Amniotic epithelial cell (primary cell): Measurements from ENCODE around the gene ZNF362.
"Not testable (repeated sequence)": the region's sequence is repeated elsewhere in the genome, so short reads cannot be mapped to it uniquely, and the experiment has no call there.

Experiments used
- DNase-seq: peaks from one replicate; pipeline ENCODE4 v3.0.0-alpha.2; 2010; ENCODE audit warnings: low read depth

ZNF362 gene

DNA sequence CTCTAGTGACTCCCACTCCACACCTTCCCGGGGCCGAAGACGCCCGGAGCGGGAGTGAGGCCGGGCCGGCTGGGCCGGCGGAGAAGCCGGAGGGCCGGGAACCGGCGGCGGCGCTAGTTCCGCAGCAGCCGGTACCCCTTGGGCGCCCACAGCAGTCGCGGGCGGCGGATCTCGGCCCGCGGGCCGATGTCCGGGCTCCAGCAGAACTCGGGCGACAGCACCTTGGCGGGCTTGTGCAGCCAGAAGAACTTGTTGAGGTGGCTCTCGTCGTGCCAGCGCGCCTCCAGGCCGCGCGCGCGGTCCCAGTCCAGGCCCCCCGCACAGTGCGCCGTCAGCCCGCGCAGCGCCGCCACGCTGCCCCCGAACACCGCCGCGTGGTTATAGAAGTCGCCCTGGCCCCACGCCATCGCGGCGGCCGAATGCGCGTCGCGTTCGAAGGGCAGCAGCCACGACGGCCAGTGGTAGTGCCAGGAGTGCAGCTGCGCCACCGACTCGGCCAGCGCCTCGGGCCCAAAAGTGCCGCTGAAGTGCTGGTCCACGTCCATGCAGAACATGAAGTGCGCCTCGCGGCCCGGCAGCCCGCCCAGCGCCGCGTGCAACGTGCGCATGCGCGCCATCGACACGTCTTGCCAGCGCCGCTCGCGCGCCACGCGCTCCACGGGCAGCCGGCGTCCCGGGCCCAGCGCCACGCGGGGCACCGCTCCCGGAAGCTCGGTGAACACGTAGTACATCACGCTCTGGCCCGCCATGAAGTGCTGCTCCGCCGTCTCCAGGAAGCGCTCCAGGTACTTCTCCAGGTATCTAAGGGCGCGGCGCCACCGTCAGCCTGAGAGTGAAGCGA lies 50.6 kb downstream of the ZNF362 start:
- no peak for DNase-seq

DNA sequence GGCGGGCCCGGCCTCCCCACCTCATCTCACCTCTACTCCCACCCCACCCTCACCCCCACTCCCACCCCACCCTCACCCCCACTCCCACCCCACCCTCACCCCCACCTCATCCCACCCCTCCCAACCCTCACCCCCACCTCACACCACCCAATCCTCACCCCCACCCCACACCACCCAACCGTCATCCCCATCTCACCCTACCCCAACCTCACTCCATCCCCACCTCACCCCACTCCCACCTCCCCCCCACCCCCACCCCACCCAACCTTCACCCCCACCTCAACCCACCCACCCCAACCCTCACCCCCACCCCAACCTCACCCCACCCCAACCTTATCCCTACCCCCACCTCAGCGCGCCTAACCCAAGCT lies 51.2 kb downstream of the ZNF362 start:
- DNase-seq = no peak

DNA sequence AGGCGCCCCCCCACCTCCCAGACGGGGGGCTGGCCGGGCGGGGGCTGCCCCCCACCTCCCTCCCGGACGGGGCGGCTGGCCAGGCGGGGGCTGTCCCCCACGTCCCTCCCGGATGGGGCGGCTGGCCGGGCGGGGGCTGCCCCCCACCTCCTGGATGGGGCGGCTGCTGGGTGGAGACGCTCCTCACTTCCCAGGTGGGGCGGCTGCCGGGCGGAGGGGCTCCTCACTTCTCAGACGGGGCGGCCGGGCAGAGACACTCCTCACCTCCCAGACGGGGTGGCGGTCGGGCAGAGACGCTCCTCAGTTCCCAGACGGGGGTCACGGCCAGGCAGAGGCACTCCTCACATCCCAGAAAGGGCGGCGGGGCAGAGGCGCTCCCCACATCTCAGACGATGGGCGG lies 53.1 kb downstream of the ZNF362 start:
- DNase-seq = not testable (repeated sequence)

DNA sequence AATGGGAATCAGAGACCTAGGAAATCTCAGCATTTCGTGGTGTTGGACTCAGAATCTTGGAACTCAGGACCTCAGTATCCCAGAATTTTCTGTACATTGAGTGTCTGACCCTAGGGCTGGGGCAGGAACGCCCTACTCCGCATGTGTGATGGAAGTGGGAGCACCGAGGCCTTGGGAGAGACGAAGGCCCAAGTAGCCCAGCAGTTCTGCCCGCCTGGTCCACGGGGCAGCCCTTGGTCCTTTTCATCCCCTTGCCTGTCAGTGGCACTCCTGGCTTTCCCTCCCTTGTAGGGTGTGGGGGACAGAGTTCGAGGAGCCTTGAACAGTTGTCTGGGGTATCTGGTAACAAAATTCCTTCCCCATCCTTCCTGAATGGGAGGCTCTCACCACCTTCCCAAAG lies 54.4 kb downstream of the ZNF362 start:
- no peak for DNase-seq

DNA sequence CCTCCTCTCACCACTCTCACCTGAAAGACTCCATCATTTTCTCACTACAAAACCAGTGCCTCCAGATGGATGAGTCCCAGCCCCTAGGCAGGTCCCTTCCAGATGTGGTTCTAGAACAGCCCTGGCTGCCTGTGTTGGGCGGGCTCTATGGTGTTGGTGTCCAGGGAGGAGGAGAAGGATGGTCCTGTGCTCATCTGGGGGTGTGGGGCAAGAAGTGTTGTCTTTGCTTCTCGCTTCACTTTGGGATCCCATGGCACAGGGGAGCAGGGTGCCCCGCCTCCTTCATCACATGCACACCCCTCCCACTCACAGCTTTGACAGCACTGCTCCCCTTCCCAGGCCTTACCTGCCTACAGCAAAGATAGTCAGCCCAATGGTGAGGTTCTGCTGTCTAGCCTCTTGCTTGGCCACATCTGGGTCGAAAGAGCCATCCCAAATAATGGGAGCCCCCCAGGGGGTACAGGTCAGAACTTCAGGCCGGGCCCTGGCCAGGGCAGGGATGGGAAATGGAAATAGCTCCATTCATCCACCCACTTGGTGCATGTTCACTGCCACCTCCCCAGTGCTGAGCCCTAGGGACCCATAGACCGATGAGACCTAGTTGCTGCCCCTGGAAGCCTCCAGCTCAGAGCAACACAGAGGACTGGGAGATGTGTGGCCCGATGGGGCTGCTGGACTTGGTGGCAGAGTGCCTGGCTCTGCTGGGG lies 55.6 kb downstream of the ZNF362 start:
- no peak for DNase-seq

DNA sequence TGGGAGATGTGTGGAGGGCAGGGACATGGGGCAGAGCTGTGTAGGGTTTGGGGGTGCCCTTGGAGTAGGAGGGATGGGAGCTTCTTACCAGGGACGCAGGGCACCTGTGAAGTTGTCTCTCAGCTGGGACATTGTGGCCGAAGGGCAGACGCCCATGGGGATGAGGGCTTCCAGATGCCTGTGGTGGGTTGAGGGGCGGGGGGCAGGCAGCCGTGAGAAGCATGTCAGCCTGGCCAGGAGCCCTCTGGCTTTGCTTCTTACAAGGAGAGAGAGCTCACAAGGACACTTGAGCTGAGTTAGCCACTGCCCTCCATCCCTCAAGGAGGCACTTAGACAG lies 56.1 kb downstream of the ZNF362 start:
- no peak for DNase-seq

DNA sequence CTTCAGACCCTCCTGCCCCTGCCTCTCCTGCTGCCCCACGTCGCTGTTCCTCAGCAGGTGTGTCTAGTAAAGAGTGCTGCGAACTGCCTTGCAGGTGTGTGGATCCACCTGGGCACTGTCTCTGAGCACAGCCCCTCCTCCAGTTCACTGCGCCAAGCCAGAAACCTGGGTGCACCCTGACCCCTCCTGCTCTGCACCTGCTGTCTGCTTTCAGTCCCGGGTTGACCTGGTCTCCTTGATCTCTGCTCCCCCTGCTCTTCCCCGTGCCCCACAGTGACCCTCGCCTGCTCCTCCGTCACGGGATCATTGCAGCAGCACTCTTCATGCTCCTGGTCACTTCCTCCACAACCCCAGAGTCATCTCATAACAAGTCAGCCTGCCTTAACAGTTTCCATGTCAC lies 58.1 kb downstream of the ZNF362 start:
- no peak for DNase-seq

DNA sequence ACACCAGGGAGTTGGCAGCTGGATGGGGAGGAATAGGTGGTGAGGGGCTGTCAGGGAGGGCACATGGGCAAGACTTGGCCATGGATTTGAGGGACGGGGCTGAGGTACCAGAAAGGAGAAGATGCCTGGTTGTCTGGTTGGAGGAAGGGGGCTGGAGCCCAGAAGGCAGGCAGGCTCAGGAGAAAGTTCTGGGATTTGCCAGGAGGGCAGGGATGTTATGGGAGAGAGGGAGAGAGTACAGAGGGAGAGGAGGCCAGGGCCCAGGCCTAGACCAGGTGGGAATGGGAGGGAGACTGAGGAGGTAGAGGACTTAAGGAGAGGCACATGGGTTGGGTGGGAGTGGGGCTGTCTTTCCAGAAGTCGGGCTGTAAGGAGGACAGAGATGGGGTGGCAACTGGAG lies 60.3 kb downstream of the ZNF362 start:
- no peak for DNase-seq

DNA sequence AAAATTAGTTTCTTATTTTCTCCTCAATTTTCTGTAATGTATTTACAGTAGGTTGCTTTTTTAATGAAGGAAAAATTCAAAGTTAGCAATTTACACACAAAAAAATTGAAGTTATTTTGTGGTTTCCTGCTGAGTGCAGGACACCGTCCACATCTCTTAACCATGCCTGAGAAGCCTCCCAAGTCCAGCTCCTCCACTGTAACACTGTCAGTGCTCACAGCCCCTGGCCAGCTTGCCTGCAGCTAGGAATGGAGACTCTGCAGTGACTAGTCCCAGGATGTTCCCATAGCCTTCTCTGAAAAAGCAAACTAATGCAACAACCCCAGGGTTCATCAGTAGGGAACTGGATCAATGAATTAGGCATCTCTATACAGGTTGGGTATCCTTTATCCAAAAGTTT lies 61.1 kb downstream of the ZNF362 start:
- no peak for DNase-seq

DNA sequence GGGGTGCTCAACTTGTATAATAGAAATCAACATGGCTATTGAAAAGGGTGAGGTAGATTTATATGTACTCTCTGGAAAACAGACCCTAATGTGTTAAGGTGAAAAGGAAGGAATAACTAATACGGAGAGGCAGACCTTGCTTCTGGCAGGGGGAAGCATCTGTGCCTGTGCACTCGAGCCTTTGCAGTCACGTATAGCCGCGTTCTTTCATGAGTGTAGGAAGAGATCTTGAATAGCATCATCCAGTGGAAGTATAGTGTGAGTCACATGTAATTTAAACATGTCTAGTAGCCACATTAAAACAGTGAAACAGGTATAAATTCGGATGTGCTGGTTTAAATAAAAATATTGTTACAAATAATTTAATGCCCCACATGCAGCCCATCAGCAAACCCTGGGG lies 61.7 kb downstream of the ZNF362 start:
- no peak for DNase-seq

DNA sequence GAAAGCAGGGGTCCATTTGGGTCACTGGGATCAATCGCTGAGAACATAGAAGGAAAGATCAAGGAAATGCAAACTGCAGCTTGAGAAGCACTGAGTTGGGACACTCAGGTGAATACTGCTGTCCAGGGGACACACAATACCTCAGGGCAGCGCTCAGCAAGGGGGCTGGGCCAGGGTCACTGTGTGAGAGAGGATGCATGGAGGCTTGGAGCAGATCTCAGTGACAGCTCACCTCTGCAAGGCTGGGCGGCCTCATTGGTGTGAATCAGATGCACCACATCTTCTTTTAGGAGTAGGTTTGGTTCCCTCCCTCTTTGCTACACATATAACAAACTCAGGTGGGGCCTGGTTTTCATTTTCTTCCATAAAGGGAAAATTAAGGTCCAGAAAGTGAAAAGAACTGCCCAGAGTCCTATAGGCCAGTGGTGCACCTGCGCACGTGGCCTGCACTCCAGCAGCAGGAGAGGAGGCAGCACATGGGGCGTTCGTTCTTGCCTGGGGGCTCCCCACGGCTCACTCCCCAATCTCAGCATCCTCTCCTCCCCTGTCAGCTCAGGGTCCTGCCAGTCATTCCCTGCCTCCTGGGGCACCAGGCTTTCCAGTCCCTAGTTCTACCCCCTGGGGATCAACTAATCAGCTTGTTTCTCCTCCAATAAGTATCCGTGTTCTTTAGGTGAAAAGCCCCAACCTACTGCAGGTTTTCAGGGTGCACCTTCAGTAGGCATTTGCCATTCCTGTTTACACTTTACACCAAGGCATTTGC lies 63.1 kb downstream of the ZNF362 start:
- DNase-seq = no peak

DNA sequence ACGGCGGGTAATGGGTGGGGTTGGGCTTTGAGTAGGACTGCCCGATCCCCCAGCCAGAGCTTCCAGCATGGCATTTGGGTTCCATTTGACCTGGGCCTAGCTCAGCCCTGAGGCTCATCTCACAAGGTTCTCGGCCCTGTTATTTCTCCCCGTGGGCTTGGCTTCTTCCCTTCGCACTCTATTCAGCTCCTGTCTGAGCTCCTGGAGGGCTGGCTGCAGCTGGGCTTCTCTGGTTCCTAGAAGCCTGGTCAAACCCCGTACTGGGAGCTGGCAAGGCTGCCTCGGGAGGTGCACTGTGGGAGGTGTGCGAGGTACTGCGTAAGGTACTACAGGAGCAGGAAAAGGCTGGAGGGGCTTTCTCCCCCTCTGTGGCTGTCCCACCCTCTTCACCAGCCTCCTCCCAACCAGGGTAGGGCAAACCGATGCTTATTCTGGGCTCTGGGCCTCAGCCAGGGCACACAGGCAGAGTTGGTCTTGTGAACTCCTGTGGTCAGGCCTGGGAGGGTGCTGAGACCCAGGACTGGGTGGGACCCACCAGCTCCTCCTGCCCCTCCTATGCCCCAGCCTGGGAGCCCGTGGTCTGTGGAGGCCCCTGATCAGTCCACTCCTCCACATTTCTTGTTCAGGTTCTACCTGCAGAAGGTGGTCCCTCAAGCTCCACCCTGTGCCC lies 63.8 kb downstream of the ZNF362 start:
- DNase-seq = no peak

DNA sequence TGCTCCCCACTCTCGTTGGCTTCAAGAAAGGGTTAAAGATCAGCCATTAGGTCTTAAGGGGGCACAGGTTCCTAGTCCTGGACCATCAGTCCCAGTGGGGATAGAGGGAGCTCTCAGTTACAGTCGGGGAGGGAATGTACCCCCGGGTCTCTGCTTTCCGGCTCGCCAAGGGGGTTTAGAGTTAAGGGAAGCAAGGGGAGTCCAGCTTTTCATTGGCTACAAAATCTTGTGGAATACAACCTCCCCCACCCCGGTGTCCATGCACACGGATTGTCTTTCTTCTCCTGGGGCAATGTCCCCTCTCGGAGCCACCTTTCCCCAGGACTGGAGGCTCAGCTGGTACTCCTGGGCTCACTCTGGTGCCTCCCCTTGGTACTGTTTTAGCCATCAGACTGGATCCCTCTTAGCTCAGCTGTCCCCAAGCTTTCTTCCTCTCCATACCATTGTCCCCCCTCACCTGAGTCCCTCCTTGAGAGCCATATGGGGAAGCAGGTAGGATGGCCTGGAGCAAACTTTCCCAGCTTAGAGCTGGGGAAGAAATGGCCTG lies 64.4 kb downstream of the ZNF362 start, which contains the start of gene A3GALT2:
Gene A3GALT2, minus strand, starts transcription at position 480 of the 547 bp plus-strand sequence. Its CDS starts 0 bp downstream, at position 480.
- DNase-seq = no peak

DNA sequence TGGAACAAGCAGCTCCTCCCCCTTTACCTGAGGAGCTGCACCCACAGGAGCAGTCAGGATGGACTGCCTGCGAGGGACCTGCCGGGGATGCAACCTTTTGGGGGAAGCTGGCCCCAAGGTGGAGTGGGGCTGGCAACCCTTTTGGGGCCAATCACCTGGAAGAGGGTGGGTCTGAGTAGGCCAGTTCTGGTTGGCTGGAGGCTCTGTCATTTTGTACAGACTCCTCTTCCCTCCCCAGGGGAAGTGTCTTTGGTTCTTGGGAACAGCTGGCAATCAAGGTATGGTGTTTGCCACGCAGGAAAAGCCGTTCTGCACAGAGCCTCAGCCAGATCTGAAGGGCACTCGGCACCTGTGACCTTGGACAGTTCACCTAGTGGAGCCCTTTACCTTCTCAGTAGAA lies 64.9 kb downstream of the ZNF362 start:
- no peak for DNase-seq

DNA sequence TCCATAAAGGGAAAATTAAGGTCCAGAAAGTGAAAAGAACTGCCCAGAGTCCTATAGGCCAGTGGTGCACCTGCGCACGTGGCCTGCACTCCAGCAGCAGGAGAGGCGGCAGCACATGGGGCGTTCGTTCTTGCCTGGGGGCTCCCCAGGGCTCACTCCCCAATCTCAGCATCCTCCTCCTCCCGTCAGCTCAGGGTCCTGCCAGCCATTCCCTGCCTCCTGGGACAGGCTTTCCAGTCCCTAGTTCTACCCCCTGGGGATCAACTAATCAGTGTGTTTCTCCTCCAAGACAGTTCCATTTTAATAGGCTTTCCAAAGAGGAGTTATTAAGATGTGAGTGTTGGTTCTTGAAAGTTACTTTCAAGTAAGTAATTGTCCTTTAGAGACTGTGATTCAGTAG lies 65.8 kb downstream of the ZNF362 start:
- DNase-seq = no peak

DNA sequence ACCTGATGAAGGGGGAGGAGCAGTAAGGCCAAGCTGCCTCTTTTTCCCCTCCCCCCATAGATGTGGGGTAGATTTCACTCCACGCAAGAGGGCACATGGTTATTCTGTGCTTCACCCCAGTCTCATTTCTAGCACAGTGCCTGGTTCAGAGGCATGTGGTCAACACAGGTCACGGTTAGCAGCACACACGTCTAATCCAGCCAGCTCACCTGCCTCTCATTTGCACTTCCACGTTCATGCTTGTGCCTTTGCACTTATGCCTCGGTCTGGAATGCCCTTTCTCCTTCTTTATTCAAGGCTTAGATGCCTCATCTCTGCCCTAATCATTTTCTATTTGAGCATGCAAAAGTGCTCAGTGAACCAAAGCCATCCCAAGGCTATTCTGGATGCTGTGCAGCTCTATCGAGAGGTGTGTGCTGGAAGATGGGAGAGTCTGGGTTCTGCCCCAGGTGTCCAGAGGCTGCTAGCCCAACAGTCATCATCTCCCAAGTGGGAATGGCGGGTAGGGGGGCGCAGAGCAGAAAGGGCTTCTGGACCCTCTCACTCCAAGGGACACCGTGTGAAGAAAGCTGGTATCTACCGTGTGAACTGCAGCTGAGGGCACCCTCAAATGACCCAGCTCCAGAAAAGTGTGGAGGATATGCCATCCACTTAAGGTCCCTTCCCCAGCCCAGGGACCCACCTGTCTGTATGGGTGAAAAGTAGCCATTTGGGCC lies 66.7 kb downstream of the ZNF362 start:
- no peak for DNase-seq

DNA sequence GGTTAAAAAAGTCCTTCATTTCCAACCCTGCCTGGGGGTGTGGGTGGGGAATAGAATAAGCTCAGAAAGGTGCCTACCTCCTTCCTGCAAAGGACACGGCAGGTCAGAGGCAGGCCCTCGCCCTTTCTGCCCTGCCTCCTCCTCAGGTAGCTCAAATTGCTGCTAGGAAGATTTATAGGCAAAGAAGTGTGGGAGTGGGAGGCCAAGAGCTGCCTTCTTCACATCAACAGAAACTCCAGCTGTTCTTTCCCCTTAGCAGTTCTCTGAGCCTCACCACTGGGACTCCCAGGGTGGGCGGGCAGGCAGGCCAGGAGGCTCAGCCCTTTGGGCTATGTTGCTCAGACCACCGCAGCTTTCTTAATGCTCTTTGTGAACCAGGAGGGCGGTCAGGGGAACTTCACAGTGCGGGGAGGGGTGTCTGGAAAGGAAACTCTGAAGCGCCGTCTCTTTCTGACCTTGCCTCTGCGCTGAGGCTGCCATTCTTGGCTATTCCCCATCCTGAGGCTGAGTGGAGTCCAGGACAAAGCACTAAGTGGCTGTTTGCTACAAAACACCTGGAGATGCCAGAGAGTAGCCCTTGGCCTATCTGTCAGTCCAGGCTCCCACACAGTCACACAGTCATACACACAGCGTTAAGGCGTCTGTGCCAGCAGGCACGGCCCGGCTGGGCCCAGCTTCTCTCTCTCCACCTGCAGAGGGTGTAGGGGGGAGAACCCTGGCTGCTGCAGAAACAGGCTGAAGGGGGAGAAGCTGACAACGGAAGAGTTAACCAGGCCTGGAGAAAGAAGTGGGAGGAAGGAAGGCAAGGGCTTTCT lies 67.6 kb downstream of the ZNF362 start:
- no peak for DNase-seq

DNA sequence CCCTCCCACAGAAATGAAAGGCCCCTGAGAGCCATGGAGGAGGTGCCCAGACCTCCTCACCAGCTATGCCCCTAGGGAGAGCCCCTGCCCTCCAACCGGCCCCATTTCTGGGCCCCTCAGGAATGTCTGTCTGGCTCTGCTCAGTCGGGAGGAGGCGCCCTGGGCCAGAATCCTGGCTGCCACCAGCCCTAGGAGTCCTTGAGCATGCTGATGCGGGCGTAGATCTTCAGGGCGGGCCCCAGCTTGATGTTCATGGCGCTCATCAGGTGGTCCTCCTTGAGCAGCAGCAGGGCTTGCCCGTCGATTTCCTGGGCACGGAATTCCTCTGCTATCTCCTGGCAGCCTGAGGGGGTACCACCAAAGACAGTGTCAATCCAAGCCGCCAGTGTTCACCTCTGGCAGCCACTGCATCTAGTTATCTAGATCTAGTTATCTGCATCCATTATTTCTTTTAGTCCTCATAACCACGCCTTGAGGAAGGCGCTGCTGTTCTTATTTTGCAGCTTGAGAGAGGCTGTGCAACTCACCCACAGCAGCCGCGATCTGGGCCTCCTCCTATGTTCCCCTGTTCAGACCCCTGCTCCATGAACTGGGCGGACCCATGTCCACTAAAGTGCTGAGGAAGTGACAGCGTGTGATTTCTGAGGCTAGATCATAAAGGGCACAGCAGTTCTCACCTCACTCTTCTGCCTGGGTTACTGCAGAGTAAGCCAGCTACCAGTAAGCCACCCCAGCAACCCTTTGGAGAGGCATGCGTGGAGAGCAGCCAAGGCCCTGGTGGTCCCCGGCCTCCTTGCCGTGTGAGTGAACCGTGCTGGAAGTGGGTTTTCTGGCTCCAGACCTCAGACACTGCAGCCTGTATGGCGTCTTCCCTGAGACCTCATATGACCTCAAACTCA lies 68.6 kb downstream of the ZNF362 start:
- no peak for DNase-seq

DNA sequence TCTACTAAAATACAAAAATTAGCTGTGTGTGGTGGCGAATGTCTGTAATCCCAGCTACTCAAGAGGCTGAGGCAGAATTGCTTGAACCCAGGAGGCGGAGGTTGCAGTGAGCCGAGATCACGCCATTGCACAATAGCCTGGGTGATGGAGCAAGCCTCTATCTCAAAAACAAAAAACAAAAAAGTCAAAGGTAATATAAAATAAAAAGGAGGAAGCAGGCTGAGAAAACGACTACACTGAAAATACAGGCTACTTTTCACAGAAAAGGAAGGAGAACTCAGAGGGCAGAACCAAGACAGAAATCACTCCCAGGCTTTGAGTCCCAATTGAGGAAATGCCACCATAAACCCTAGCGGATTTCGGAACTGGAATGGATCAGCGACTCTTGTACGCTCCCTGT lies 70.5 kb downstream of the ZNF362 start:
- DNase-seq = peak; percentile 58
